H9 (cell line): ENCODE measurements around the gene SHISA7. TPM values are rescaled to one million over a fixed set of nuclear protein-coding genes. Genes with fewer than 3 reads are reported as not detected.

Experiments used
- DNase-seq: peaks from one replicate; pipeline ENCODE4 v3.0.0-alpha.2; 2017
- H2AFZ ChIP-seq: one replicate; pipeline ENCODE4 v1.6.1; 2013; ENCODE audit warnings: mild to moderate bottlenecking, low read length, control low read depth, moderate library complexity
- H2AK5ac ChIP-seq: 2 replicates; pipeline ENCODE4 v1.6.1; 2013; ENCODE audit warnings: low read length, control low read depth, mixed read lengths; ENCODE audit not compliant: insufficient read length
- H2BK120ac ChIP-seq: one replicate; pipeline ENCODE4 v1.6.1; 2013; ENCODE audit warnings: low read depth, mild to moderate bottlenecking, low read length, control low read depth, inconsistent platforms; ENCODE audit not compliant: poor library complexity, severe bottlenecking
- H2BK12ac ChIP-seq: 2 replicates; pipeline ENCODE4 v1.6.1; 2013; ENCODE audit warnings: low read length, control low read depth, mixed read lengths, low read depth; ENCODE audit not compliant: insufficient read length
- H2BK15ac ChIP-seq: 2 replicates; pipeline ENCODE4 v1.6.1; 2013; ENCODE audit warnings: low read depth, low read length, control low read depth
- H2BK20ac ChIP-seq: one replicate; pipeline ENCODE4 v1.6.1; 2013; ENCODE audit warnings: low read depth, mild to moderate bottlenecking, low read length, control low read depth, inconsistent platforms; ENCODE audit not compliant: poor library complexity, severe bottlenecking
- H2BK5ac ChIP-seq: 2 replicates; pipeline ENCODE4 v1.6.1; 2013; ENCODE audit warnings: low read length, control low read depth, mixed read lengths; ENCODE audit not compliant: insufficient read length
- H3K14ac ChIP-seq: 2 replicates; pipeline ENCODE4 v1.6.1; 2013; ENCODE audit warnings: low read length, control low read depth; ENCODE audit not compliant: insufficient read depth
- H3K18ac ChIP-seq: 2 replicates; pipeline ENCODE4 v1.6.1; 2013; ENCODE audit warnings: low read depth, mild to moderate bottlenecking, mixed read lengths, low read length, control low read depth; ENCODE audit not compliant: insufficient read length
- H3K23ac ChIP-seq: 2 replicates; pipeline ENCODE4 v1.6.1; 2013; ENCODE audit warnings: low read length, control low read depth, mixed read lengths, low read depth; ENCODE audit not compliant: insufficient read length
- H3K23me2 ChIP-seq: 2 replicates; pipeline ENCODE4 v1.6.1; 2013; ENCODE audit warnings: low read depth, mild to moderate bottlenecking, mixed read lengths, low read length, control low read depth; ENCODE audit not compliant: insufficient read length, poor library complexity, severe bottlenecking
- H3K27ac ChIP-seq: 2 replicates; pipeline ENCODE4 v1.5.1; 2013; ENCODE audit warnings: low read length, control low read depth, mixed read lengths, low read depth; ENCODE audit not compliant: insufficient read length
- H3K27me3 ChIP-seq: 2 replicates; pipeline ENCODE4 v1.6.1; 2013; ENCODE audit warnings: low read length, control low read depth, inconsistent platforms; ENCODE audit not compliant: insufficient read depth
- H3K4ac ChIP-seq: 2 replicates; pipeline ENCODE4 v1.6.1; 2013; ENCODE audit warnings: low read depth, mild to moderate bottlenecking, control low read depth, inconsistent platforms, low read length, moderate library complexity
- H3K4me1 ChIP-seq: 2 replicates; pipeline ENCODE4 v1.6.1; 2013; ENCODE audit warnings: low read length, control low read depth, inconsistent platforms; ENCODE audit not compliant: insufficient read depth
- H3K4me2 ChIP-seq: 2 replicates; pipeline ENCODE4 v1.6.1; 2013; ENCODE audit warnings: low read length, control low read depth, mixed read lengths; ENCODE audit not compliant: insufficient read length, insufficient read depth
- H3K56ac ChIP-seq: 2 replicates; pipeline ENCODE4 v1.6.1; 2013; ENCODE audit warnings: low read depth, mild to moderate bottlenecking, mixed read lengths, low read length, control low read depth; ENCODE audit not compliant: insufficient read length
- H3K79me1 ChIP-seq: 2 replicates; pipeline ENCODE4 v1.6.1; 2013; ENCODE audit warnings: low read depth, mild to moderate bottlenecking, moderate library complexity, low read length, control low read depth, inconsistent platforms; ENCODE audit not compliant: insufficient read depth, poor library complexity, severe bottlenecking
- H3K79me2 ChIP-seq: 2 replicates; pipeline ENCODE4 v1.6.1; 2013; ENCODE audit warnings: low read length, control low read depth, inconsistent platforms; ENCODE audit not compliant: insufficient read depth
- H3K9ac ChIP-seq: 2 replicates; pipeline ENCODE4 v1.6.1; 2013; ENCODE audit warnings: low read length, control low read depth, mixed read lengths; ENCODE audit not compliant: insufficient read length; ENCODE audit errors: extremely low read depth
- H3K9me3 ChIP-seq: one replicate; pipeline ENCODE4 v1.6.1; 2013; ENCODE audit warnings: low read depth, low read length, inconsistent platforms; ENCODE audit not compliant: control insufficient read depth
- H3T11ph ChIP-seq: one replicate; pipeline ENCODE4 v1.6.1; 2013; ENCODE audit warnings: mild to moderate bottlenecking, low read length, control low read depth, inconsistent platforms
- H4K20me1 ChIP-seq: one replicate; pipeline ENCODE4 v1.6.1; 2013; ENCODE audit not compliant: control insufficient read depth, insufficient read length, insufficient read depth
- H4K5ac ChIP-seq: 2 replicates; pipeline ENCODE4 v1.6.1; 2013; ENCODE audit warnings: low read depth, mild to moderate bottlenecking, mixed read lengths, low read length, control low read depth; ENCODE audit not compliant: insufficient read length
- H4K8ac ChIP-seq: replicated peaks from 2 replicates; pipeline ENCODE4 v1.6.1; 2013; ENCODE audit warnings: low read length, control low read depth, mixed read lengths, low read depth; ENCODE audit not compliant: insufficient read length
- H4K91ac ChIP-seq: 2 replicates; pipeline ENCODE4 v1.6.1; 2013; ENCODE audit warnings: low read depth, mild to moderate bottlenecking, moderate library complexity, mixed read lengths, low read length, control low read depth; ENCODE audit not compliant: insufficient read length
- H3K27ac Mint-ChIP-seq, 3 experiments: 2 replicates in 2 of 3; 3 replicates in 1 of 3; pipeline ENCODE4 v1.8.0; 2020 to 2021; ENCODE audit warnings: mixed read lengths in 3 of 3, mild to moderate bottlenecking in 1 of 3, moderate library complexity in 1 of 3
- H3K27me3 Mint-ChIP-seq: 2 replicates; pipeline ENCODE4 v1.8.0; 2021; ENCODE audit warnings: low read depth, mild to moderate bottlenecking, moderate library complexity, mixed read lengths
- H3K36me3 Mint-ChIP-seq, 3 experiments: 2 replicates in 2 of 3; 3 replicates in 1 of 3; pipeline ENCODE4 v1.8.0; 2020 to 2021; ENCODE audit warnings: low read depth in 3 of 3, mixed read lengths in 3 of 3; ENCODE audit not compliant: insufficient read depth in 1 of 3
- H3K4me1 Mint-ChIP-seq, 2 experiments: 2 replicates each; pipeline ENCODE4 v1.8.0; 2020; ENCODE audit warnings: mixed read lengths in 2 of 2
- H3K4me3 Mint-ChIP-seq, 2 experiments: 2 replicates in 1 of 2; 3 replicates in 1 of 2; pipeline ENCODE4 v1.8.0; 2020 to 2021; ENCODE audit warnings: mild to moderate bottlenecking in 2 of 2, mixed read lengths in 2 of 2, moderate library complexity in 1 of 2
- H3K9me3 Mint-ChIP-seq, 2 experiments: 2 replicates in 1 of 2; 3 replicates in 1 of 2; pipeline ENCODE4 v1.8.0; 2020; ENCODE audit warnings: mild to moderate bottlenecking in 2 of 2, mixed read lengths in 2 of 2, moderate library complexity in 1 of 2
- CTCF ChIP-seq: fragments of 200-600 bp; sonication (generic); conservative IDR thresholded peaks from 3 replicates; pipeline ENCODE4 v1.8.0; 2021; ENCODE audit warnings: antibody characterized with exemption, mild to moderate bottlenecking
- WGBS: extraction: QIAGEN DNeasy Blood & Tissue Kit; methylation state at CpG from one replicate; pipeline ENCODE4 v1.1.7; 2013; ENCODE audit warnings: missing lambda C conversion rate, low lambda C conversion rate, mixed read lengths; ENCODE audit not compliant: insufficient read length; ENCODE audit errors: extremely low coverage; 5-methylcytosine and 5-hydroxymethylcytosine counted together
- total RNA-seq: library from RNA; stranded (reverse); gene quantifications from 2 replicates; pipeline ENCODE4 v1.2.1, GENCODE V29; 2021

Gene SHISA7
- total RNA-seq, 1 experiment from 2014 or later, result 0.31 TPM

GRCh38 chr19:55389386-55390317, 53.4 kb downstream of the SHISA7 start:
- Histone ChIP-seq H3K27ac (no peak overlapping the region), H3K79me2 (peaks cover 17% of the 10 kb centered on the region; the same call in 1 of the 2 replicates), H3K4me1 (peaks cover 7% of the 10 kb centered on the region), H3K56ac (no peak overlapping the region), H2BK120ac (no peak overlapping the region), H2AFZ (no peak overlapping the region), H3K9me3 (no peaks in the 10 kb centered on the region), H4K91ac (no peak overlapping the region), H2BK15ac (no peak overlapping the region), H3K14ac (no peak overlapping the region; the same call in 1 of the 2 replicates), H3T11ph (no peak overlapping the region), H4K5ac (no peak overlapping the region), H3K4me2 (no peak overlapping the region), H3K4ac (no peak overlapping the region), H2BK12ac (no peak overlapping the region), H3K79me1 (peaks cover 15% of the 10 kb centered on the region), H3K18ac (no peak overlapping the region), H3K9ac (no peak overlapping the region), H2BK5ac (no peak overlapping the region), H4K20me1 (peaks cover 3% of the 10 kb centered on the region), H3K27me3 (no peaks in the 10 kb centered on the region), H4K8ac (no peak overlapping the region), H3K23me2 (peaks cover 15% of the 10 kb centered on the region), H3K23ac (no peak overlapping the region), H2BK20ac (no peak overlapping the region), H2AK5ac (no peak overlapping the region)
- H3K4me3 Mint-ChIP-seq, result peak overlapping the region in 1 of 2 experiments; percentile 47; a peak in 3 of 5 replicates
- TF ChIP-seq CTCF, result no peak
- WGBS, result no CpG with 5 or more reads among the region's 21 CpGs
- peaks cover 2% of the 10 kb centered on the region for H3K27me3 Mint-ChIP-seq
- H3K27ac Mint-ChIP-seq, result peak overlapping the region in 1 of 3 experiments; percentile 87; a peak in 3 of 7 replicates
- peaks cover 60 to 74% of the 10 kb centered on the region in 2 experiments for H3K4me1 Mint-ChIP-seq
- H3K9me3 Mint-ChIP-seq, result peaks cover 0 to 2% of the 10 kb centered on the region in 2 experiments; a peak in 1 of 5 replicates
- H3K36me3 Mint-ChIP-seq, result peaks cover 40 to 50% (median 44%) of the 10 kb centered on the region in 3 experiments
- DNase-seq, result no peak
